ENCODE data around the gene NGEF.

The NGEF gene

GRCh38 chr2:233036162-233036838 lies 23.2 kb upstream of the NGEF start:
- Mint-ChIP-seq H3K9me3 (no peaks in the 10 kb centered on the region), H3K27me3 (peaks cover 21% of the 10 kb centered on the region), H3K27ac (no peak overlapping the region), H3K4me1 (no peaks in the 10 kb centered on the region), H3K4me3 (no peak overlapping the region), H3K36me3 (no peaks in the 10 kb centered on the region)
- DNase-seq = no peak
- CTCF ChIA-PET = no interaction called here

DNA sequence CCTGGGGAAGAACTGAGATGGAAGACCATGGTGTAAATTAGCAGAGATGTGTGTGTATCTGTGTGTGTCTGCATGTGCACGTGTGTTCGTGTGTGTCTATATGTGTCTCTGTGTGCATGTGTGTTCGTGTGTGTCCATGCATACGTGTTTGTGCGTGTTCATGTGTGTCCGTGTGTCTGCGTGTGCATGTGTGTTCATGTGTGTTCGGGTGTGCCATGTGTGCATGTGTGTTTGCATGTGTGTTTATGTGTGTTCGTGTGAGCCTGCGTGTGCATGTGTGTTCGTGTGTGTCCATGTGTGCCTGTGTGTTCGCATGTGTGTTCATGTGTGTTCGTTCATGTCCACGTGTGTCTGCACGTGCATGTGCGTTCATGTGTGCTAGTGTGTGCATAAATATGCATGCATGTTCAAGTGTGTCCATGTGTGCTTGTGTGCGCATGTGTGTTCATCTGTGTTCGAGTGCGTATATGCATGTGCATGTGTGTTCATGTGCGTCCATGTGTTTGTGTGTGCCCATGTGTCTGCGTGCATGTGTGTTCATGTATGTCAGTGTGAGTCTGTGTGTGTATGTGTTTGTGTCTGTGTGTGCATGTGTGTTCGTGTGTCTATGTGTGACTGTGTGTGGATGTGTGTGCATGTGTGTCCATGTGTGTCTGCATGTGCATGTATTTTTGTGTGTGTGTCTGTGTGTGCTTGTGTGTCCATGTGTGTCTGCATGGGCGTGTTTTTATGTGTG lies 22.5 kb upstream of the NGEF start:
- H3K9me3 Mint-ChIP-seq = no peaks in the 10 kb centered on the region
- no peak for DNase-seq
- H3K4me1 Mint-ChIP-seq = no peaks in the 10 kb centered on the region
- H3K27me3 Mint-ChIP-seq = peaks cover 14% of the 10 kb centered on the region
- H3K36me3 Mint-ChIP-seq = no peaks in the 10 kb centered on the region
- H3K4me3 Mint-ChIP-seq = no peak overlapping the region
- CTCF ChIA-PET = no interaction called here
- H3K27ac Mint-ChIP-seq = no peak overlapping the region

- CTCF ChIA-PET = no interaction called here
- DNase-seq = no peak
- H3K4me3 Mint-ChIP-seq = no peak overlapping the region
- peaks cover 12% of the 10 kb centered on the region for H3K27me3 Mint-ChIP-seq
- H3K4me1 Mint-ChIP-seq = no peaks in the 10 kb centered on the region
- no peaks in the 10 kb centered on the region for H3K36me3 Mint-ChIP-seq
- H3K9me3 Mint-ChIP-seq = no peaks in the 10 kb centered on the region
- no peak overlapping the region for H3K27ac Mint-ChIP-seq
These were observed 21.2 kb upstream of the NGEF start for GRCh38 chr2:233034091-233034882.

- no peaks in the 10 kb centered on the region for H3K4me1 Mint-ChIP-seq
- H3K4me3 Mint-ChIP-seq = no peak overlapping the region
- peaks cover 16% of the 10 kb centered on the region for H3K27me3 Mint-ChIP-seq
- no peak overlapping the region for H3K27ac Mint-ChIP-seq
- CTCF ChIA-PET = interaction anchor here (1.1 kb wide), 1 partner anchor 27 kb away, joined by 3 read pairs; no protein-coding TSS in a partner anchor
- H3K9me3 Mint-ChIP-seq = no peaks in the 10 kb centered on the region
- no peaks in the 10 kb centered on the region for H3K36me3 Mint-ChIP-seq
- DNase-seq = no peak
These were observed 20.6 kb upstream of the NGEF start for GRCh38 chr2:233033672-233034071.

DNA sequence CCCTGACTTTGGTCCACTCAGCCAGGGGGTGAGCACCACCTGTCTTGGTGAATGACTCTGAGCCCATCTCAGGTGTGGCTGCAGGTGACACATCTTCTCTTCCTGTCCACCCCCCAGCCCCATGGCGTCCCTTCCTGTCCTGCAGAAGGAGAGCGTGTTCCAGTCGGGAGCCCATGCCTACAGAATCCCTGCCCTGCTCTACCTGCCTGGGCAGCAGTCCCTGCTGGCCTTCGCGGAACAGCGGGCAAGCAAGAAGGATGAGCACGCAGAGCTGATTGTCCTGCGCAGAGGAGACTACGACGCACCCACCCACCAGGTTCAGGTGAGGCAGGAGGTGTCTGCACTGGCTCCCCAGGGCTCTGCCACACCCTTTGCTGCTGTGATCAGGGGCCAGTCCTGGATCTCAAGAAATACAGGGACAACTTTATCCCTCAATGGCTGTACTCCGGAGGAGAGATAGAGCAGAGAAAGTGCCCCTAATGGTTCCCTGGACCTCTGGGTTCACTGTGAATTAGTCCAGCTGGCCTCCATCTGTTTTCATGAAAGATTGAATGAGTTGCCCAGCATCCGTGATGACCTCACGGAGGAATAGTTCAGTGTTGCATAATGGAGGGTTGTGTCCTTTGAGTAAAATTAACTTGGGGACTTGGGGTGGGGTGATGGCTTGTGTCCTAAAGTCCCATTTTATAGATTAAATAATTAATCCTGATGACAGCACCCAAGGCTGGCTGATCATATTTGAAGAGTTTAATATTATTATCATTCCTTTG lies 19.7 kb upstream of the NGEF start, which contains the start of gene NEU2:
TSS of gene NEU2 (plus strand) at position 122 of the 770 bp plus-strand sequence. CDS start at position 122, 0 bp downstream.
- Mint-ChIP-seq H3K36me3 (no peaks in the 10 kb centered on the region), H3K27me3 (peaks cover 17% of the 10 kb centered on the region), H3K9me3 (no peaks in the 10 kb centered on the region), H3K4me1 (no peaks in the 10 kb centered on the region), H3K27ac (no peak within 1 kb of the TSS), H3K4me3 (no peak within 1 kb of the TSS)
- CTCF ChIA-PET = interaction anchor here (1.1 kb wide), 1 partner anchor 28 kb away, joined by 3 read pairs; no protein-coding TSS in a partner anchor
- no peak for DNase-seq

DNA sequence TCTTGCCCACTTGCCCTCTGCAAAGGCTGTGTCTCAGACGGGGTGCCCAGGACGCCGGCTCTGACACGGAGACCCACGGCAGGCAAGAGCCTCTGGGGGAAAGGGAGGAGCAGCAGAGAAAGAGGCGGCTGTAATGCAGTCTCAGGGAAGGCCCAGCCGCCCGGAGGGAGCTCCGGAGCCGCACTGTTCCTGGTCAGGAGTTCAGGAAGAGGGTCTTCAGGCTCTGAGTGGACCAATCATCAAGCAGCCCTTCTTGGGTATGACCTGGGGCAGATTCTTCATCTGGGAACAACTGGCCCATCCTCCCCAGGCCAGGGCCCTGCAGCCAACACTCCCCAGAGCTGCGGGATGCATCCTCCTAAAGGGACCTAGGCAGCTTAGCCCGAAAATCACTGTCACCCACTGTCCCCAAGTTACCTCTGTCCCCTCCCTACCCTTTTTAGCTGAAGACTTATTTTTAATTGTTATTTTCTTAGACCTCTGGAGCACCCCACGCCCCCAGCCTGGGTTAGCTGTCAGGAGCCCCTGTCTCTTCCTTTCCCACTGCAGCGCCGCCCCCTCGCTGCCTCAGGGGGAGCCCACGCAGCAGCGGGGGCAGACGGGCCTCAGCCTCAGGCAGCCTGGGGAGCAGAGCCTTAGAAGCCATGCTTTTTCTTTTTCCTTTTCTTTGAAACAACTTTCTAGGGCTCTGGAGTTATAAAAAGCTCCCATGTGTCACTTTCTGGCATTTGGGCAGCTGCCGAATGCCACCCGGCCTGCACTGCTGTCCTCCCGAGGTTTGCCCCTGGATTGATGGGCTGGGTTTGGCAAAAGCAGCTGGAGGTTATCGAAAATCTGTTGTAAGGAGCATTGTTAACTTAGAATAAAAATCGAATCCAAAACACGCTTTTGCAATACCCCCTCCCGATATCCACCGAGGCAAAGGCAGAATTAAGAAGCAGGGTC lies 18.8 kb upstream of the NGEF start:
- Mint-ChIP-seq H3K4me1 (no peaks in the 10 kb centered on the region), H3K9me3 (no peaks in the 10 kb centered on the region), H3K4me3 (no peak overlapping the region), H3K27ac (no peak overlapping the region), H3K36me3 (no peaks in the 10 kb centered on the region), H3K27me3 (peaks cover 17% of the 10 kb centered on the region)
- CTCF ChIA-PET = no interaction called here
- DNase-seq = no peak

DNA sequence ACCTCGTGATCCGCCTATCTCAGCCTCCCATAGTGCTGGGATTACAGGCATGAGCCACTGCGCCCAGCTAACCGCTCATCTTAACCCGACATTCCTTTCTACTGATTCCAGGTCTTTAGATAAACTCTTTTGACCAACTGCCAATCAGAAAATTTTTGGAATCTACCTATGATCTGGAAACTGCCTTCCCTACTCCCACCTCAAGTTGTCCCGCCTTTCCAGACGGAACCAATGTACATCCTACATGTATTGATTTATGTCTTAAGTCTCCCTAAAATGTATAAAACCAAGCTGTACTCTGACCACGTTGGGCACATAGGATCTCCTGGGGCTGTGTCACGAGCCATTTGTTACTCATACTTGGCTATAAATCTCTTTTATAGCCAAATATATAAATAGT lies 16.3 kb upstream of the NGEF start:
- CTCF ChIA-PET = interaction anchor here (0.6 to 2.6 kb wide), 8 partner anchors 8 to 262 kb away, joined by 3 to 8 read pairs (median 3); no protein-coding TSS in a partner anchor
- Mint-ChIP-seq H3K27ac (no peak overlapping the region), H3K4me3 (no peak overlapping the region), H3K4me1 (no peaks in the 10 kb centered on the region), H3K27me3 (peaks cover 22% of the 10 kb centered on the region), H3K9me3 (no peaks in the 10 kb centered on the region), H3K36me3 (no peaks in the 10 kb centered on the region)
- no peak for DNase-seq

GRCh38 chr2:233026198-233026813 lies 13.2 kb upstream of the NGEF start:
- Mint-ChIP-seq H3K9me3 (no peaks in the 10 kb centered on the region), H3K27me3 (peaks cover 17% of the 10 kb centered on the region), H3K4me3 (no peak overlapping the region), H3K4me1 (no peaks in the 10 kb centered on the region), H3K36me3 (no peaks in the 10 kb centered on the region), H3K27ac (no peak overlapping the region)
- no peak for DNase-seq
- CTCF ChIA-PET = interaction anchor here (0.7 kb wide), 1 partner anchor 175 kb away, joined by 3 read pairs; no protein-coding TSS in a partner anchor

GRCh38 chr2:233025706-233026105 lies 12.7 kb upstream of the NGEF start:
- CTCF ChIA-PET = no interaction called here
- no peak overlapping the region for H3K27ac Mint-ChIP-seq
- H3K4me1 Mint-ChIP-seq = no peaks in the 10 kb centered on the region
- H3K9me3 Mint-ChIP-seq = no peaks in the 10 kb centered on the region
- no peak for DNase-seq
- H3K4me3 Mint-ChIP-seq = no peak overlapping the region
- H3K36me3 Mint-ChIP-seq = no peaks in the 10 kb centered on the region
- H3K27me3 Mint-ChIP-seq = peaks cover 17% of the 10 kb centered on the region

GRCh38 chr2:233023761-233024410 lies 10.8 kb upstream of the NGEF start:
- Mint-ChIP-seq H3K4me1 (no peaks in the 10 kb centered on the region), H3K4me3 (no peak overlapping the region), H3K9me3 (no peaks in the 10 kb centered on the region), H3K36me3 (no peaks in the 10 kb centered on the region), H3K27me3 (peaks cover 8% of the 10 kb centered on the region), H3K27ac (no peak overlapping the region)
- DNase-seq = no peak
- CTCF ChIA-PET = no interaction called here

- Mint-ChIP-seq H3K4me1 (no peaks in the 10 kb centered on the region), H3K36me3 (no peaks in the 10 kb centered on the region), H3K4me3 (no peak overlapping the region), H3K27ac (no peak overlapping the region), H3K9me3 (no peaks in the 10 kb centered on the region), H3K27me3 (peaks cover 4% of the 10 kb centered on the region)
- DNase-seq = no peak
- CTCF ChIA-PET = no interaction called here
These were observed 10.1 kb upstream of the NGEF start for GRCh38 chr2:233023007-233023760.

DNA sequence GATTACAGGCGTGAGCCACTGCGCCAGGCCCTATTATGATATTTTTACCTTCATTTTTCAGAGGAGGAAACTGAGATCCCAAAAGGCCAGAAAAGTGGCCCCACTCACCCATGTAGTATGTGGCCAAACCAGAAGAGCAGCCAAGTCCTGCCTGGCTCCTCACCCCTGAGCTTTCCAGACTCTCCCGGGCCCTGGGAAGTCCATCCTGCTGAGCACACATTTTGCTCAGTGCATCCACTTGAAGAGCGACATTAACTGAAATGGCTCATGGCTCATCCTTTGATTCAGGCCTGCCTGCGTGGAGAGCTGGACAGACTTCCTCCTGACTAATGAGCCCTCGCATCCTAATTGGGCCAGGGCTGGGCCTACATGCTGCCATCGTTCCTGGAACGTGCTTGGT lies 9.5 kb upstream of the NGEF start:
- no peaks in the 10 kb centered on the region for H3K36me3 Mint-ChIP-seq
- H3K27ac Mint-ChIP-seq = no peak overlapping the region
- H3K27me3 Mint-ChIP-seq = peaks cover 4% of the 10 kb centered on the region
- H3K4me3 Mint-ChIP-seq = no peak overlapping the region
- H3K9me3 Mint-ChIP-seq = no peaks in the 10 kb centered on the region
- CTCF ChIA-PET = no interaction called here
- DNase-seq = no peak
- no peaks in the 10 kb centered on the region for H3K4me1 Mint-ChIP-seq

All from activated naive CD4-positive, alpha-beta T cell treated with anti-CD3 and anti-CD28 coated beads, Interleukin-2, amount 10 ng/mL, durations not matched to agents 7 days and 5 days (primary cell).